IPS-18c (cell line): ENCODE data around the gene COG6.

Source experiments
- H3K4me3 ChIP-seq: 2 replicates; pipeline ENCODE4 v1.7.0; 2013; ENCODE audit warnings: low read depth, mild to moderate bottlenecking, low read length, moderate library complexity; ENCODE audit not compliant: insufficient read depth
- H3K9me3 ChIP-seq: one replicate; pipeline ENCODE4 v1.6.1; 2013; ENCODE audit warnings: mild to moderate bottlenecking, low read length, moderate library complexity; ENCODE audit not compliant: control insufficient read depth, insufficient read depth

COG6 gene

DNA sequence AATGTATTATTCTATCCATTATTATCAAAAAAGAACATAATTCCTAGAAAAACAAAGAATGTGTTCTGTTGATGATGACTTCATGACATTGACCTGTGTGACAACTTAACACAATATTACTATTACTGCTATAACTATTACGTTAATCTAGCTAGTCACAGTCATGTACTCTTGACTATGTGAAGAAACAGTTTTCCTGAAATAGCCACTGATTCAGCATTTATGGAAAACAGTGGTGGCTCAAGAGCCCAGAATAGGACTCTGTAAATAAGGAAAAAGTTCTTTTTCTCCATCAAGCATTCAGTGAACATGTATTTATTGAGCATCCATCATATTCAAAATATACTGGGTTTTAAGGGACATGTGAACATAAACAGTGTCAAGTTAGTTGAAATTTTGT is 93.5 kb downstream of the COG6 start:
- Histone ChIP-seq H3K9me3 (no peaks in the 10 kb centered on the region), H3K4me3 (no peak overlapping the region)

DNA sequence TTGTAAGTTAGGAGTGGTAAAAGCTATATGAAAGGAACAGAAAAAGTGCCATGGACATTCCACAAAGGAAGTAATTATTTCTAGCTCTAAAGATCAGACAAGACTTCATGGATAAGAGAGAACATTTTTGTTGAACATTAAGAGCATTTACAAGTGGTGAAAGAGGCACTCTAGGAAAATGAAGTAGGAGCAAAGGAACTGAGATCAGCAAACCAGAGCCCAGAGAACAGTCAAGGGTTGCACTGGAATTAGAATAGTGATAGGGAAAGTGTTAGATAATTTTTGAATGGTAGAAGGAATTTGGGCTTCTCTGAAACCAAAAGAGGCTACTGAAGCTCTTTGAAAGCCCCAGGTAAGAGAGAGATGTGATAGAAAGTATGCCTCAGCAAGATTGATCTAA is 94.1 kb downstream of the COG6 start:
- Histone ChIP-seq H3K9me3 (no peaks in the 10 kb centered on the region), H3K4me3 (no peak overlapping the region)

DNA sequence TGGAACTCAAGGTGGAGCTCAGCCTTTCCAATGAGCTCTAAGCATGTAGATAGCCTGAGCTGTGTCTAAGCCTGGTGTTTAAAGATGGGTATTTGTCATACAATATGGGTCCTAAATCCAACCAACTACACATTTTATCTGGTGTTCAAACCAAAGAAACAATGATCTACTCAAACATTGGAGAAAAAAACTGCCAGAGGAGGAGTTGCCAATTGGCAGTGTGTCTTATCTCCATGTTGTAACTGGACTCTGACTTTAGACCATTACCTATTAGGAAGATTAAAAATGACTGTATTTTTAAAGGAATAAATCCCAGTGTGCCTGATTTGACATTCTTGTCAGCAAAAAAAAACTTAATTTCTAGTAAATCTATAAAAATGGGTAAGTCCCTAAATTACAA is 96.3 kb downstream of the COG6 start:
- Histone ChIP-seq H3K9me3 (no peaks in the 10 kb centered on the region), H3K4me3 (no peak overlapping the region)

DNA sequence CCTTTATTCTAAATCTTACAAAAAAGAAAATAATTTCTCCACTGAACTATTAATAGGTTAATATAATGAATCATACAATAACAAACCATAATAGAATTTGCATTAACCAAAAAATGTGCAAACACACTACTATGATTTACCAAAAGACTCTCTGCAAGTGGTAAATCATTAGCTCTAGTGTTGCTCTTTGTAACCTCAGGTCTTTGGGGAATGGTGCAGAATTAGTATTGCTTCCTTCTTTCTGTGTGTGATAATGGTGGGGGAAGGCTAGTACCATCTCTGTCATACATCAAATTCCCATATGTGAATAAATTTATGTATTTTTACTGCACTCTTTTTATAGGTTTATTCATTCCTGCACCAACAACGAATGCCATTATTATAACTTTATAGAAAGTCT is 105.1 kb downstream of the COG6 start:
- H3K9me3 ChIP-seq = no peaks in the 10 kb centered on the region
- H3K4me3 ChIP-seq = no peak overlapping the region

DNA sequence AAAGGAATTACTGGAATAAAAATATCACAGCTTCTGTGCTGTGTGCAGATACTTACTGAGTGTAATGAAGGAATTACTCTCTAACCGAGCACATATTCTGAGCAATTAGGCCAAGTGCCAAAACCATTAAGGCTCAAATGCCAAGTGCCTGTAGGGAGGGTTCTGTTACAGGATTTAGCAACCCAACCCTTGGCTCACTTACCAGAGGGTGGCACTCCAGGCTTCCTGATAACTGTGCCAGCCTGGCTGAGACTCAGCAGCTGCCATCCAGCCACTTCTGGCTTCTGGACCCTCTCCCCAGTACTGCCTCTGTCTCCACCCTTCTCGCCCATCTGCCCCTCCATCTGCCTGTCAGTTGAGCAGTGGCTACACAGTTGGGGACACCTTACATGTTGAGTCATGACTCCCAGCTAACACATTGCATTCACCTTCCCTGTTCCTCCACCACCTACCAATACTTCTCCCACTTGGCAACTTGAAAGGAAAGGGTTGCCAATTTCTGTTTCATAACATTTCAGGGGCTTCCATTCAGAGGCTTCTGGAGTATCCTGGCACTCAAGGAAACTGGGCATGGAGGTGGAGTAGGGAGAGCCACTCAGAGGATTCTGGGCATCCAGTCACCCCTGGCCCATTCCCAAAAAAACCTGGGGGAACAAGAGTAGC is 110.5 kb downstream of the COG6 start:
- Histone ChIP-seq H3K4me3 (no peak overlapping the region), H3K9me3 (no peaks in the 10 kb centered on the region)

DNA sequence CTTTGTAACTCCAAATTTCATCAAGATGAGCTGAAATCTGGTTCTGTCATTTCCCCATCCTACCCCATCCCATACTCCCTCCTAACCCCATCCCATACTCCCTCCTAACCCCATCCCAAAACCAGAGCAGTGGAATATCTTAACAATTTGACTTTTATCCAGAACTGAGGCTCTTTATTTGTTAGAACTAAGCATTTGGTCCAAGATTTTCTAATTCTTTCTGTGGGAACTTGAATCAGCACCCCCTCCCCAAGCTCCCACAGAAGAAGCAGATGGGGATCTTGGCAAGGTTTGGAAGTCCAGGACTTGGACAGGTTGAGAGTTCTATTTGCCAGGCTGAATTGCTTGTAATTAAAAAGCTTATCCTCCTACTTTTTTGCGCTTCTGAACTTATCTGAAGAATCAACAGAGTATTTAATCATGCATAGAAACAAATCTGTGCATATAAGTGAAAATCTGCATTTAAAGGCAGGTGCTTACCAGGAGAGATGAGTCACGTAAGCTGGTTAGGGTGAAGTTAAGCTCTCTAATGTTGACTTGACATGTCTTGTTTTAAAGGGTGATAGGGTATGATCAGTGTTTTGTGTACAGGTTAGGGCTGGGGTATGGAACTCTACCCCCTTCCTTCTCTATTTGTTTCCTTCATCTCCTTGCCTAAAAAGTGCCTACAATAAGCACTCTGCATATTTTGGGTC is 111.1 kb downstream of the COG6 start:
- H3K4me3 ChIP-seq = no peak overlapping the region

DNA sequence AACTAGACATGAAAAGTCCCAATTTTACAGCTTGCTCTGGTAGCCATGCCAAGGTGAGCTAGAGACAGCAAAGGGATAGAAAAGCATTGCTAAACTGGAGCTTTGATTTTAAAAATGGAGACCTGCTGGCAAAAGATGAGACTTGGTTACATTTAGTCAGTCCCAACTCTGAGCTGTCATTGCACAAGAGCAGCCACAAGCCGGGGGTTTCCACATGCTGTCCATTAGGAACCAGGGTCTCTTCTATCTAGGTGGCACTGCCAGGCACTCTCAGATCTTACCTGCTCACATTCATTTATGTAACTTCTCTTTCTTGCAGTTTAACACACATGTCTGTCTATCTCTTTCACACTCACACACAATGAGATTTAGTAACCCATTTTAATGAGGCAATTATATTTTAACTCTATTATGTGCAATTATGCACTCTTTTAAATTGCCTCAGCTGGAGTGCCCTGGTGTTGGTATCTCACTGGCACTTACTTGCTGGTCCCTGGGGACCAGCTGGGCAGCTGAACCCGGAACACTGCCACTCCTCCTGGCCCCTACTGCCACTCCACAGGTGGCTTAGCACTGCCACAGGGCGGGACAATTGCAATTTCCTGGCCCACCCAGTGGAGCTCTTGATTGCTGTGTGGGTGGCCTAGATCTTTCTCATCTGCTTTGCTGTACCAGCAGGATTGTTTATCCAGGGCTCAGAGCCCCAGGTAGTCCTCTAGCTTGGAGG is 112.5 kb downstream of the COG6 start:
- Histone ChIP-seq H3K9me3 (peaks cover 2% of the 10 kb centered on the region), H3K4me3 (no peak overlapping the region)

More for the DNA sequence above, 111.1 kb downstream of the COG6 start:
- H3K9me3 ChIP-seq = no peaks in the 10 kb centered on the region

DNA sequence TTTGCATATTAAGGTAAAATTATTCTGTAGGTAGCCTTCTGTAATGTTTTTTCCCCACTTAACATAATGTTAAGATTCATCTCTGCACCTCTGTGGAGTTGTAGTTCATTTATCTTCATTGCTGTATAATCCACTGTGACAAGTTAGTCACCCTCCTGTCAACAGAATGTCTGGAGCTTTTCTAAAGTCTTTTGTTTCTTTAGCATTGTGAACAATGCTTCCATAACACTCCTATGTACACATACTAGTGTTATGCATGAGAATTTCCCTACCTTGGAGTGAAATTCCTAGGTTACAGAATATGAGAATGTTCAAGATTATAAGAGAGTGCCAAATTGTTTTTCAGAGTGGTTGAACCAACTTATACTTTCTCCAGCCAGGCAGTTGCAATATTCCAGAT is 113.5 kb downstream of the COG6 start:
- Histone ChIP-seq H3K4me3 (no peak overlapping the region), H3K9me3 (peaks cover 2% of the 10 kb centered on the region)

DNA sequence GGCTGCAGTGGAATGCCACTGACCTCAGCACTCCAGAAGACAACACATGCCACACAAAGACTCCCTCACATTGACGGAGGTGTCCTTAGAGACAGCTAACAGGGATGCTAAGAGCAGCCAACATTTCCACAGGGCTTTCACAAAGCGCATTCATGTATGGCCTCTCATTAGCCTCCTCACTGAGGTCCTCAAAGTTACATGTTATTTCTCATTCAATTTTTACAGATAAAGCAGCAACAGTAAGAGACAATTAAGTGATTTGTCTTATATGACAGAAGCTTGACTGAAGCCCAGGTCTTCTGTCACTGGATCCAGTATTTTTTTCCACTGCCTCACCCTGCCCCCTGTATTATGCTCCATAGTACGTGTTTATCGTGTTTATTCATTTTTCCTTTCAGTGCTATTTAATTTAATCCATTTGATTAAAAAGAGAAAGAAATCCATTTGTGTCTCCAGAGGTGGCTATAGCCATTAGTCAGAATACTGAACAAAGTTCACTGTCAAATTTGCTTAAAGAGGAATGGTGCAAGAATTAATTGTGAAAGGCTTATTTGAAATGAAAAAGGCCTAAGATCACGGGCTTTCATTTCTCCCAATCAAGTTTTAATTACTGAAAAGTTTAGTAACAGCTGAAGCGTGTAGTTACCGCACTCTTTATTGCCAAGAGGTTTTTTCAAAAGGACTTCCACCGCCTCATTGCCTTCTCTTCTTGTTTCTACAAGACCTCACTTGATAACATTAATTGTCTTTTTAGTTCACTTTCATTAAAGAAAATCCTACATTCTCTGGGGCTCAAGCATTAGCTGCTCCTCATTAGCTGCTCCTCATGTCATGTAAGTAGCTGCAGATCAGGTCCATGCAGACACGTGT is 115.0 kb downstream of the COG6 start:
- Histone ChIP-seq H3K9me3 (peaks cover 2% of the 10 kb centered on the region), H3K4me3 (no peak overlapping the region; the same call in 1 of the 2 replicates)

DNA sequence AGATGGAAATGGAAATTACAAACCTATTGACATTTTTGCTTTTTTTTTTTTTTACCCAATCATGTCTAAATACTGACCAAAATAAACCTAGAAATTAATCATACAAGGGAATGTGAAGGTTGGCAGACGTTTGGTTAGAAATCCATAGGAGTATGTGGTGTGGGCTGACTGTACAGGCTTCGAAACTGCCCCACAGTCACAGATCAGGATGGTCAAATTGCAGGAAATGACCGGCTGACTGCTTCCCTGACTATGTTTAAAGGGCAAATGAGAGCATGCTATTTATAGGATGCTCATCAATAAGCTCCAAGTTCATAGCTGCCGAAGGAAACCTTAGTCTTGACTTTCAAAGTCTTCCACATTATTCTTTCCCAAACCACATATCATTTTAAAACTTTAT is 118.4 kb downstream of the COG6 start:
- peaks cover 2% of the 10 kb centered on the region for H3K9me3 ChIP-seq

DNA sequence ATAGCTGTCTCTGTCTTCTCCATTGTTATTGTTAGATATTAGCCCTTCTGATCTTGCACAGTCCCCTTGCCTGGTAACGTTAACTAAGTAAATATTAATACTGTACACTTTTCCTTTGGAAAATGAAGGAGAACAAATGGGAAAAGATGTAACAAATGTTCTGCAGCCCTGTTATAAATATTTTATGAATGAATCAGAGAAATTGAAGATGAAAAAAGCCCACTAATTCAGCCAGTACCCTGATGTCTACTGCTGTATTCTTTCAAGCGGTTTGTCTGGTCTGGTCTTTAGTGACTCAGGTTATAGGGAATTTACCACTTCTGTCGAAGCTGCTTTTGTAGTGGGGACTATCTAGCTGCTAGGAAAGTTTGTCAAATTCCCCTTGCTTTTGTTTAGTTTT is 121.0 kb downstream of the COG6 start:
- Histone ChIP-seq H3K9me3 (peaks cover 2% of the 10 kb centered on the region), H3K4me3 (no peak overlapping the region)

More for the DNA sequence above, 118.4 kb downstream of the COG6 start:
- H3K4me3 ChIP-seq = no peak overlapping the region

DNA sequence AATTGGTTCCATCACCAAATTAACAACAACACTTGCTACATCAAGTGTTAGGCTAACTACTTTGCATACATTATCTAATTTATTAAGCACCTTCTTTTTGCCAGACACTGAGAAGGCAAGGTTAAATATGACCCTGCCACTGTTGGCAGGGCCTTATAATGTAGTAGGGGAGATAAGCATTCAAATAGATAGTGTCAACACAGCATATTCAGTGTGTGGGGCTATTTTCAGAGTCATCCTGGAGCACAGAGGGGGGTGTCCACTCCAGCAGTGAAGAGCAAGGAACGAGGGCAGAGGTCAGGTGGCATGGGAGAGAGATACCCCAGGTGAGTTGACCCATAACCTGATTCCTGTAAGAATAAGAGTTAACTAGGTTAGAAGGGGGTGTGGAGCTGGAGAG is 121.6 kb downstream of the COG6 start:
- Histone ChIP-seq H3K9me3 (peaks cover 2% of the 10 kb centered on the region), H3K4me3 (no peak overlapping the region)

DNA sequence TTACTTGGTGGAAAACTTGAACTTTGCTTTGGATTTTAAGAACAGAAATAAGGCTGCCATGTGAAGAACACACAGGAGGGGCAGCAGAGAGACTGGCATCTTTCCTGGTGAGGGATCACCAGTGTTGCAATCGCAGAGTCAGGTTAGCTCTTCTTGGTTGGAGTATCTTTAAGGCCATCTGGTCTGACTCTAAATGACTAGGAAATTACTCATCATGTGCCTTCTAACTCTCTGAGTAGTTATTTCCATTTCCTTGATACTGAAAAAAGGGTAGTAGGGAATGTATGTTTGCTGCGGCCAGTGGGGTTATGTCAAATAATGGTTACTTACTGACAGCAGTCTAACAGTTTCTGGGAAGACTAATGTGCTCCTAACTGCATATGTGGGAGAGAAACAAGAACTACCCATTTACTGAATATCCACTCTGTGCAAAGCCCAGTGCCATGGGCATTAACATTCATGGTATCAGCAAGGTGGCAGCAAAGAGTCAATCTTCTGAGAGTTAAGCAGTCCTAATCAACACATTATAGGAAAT is 122.1 kb downstream of the COG6 start:
- Histone ChIP-seq H3K4me3 (no peak overlapping the region), H3K9me3 (no peaks in the 10 kb centered on the region)

DNA sequence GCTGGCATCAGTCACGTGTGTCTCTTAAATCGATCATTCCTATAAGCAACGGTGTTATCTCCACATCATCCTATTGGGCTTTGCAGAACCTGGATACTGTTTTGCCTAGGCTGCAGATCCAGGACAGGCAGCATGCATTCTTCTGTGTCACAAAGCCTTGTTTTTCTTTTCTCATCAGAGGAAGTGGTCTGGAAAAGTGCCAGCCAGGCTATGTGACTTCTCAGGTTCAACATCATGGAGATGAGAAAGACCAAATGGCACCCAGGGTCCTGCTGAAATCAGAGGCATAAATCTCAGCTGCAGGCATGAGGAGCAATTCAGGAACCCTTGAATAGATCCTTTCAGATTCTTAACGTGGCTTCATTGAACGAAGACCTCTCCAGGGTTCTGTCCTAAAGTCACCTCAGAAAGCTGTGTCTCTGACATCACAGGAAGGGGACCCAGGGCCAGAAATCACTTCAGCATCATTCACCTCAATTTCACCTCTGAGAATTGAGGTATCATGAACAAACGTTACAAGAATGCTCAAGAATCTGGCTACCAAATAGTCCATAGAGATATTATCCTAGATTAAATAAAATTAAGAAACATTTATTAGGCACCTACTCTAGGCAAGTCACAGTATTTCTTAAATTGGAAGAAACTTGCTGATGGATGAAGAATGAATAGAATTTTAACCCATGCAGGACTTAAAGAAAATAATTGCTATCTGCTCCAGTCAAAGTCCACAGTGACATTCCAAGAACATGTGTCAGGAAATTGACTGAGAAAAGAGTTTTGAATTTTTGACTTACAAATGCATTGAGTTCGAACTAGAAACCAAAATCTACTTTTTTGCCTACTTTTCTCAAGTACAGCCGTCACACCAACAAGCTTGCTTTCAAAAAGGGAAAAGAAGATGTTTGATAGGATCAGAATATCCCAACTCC is 124.1 kb downstream of the COG6 start:
- Histone ChIP-seq H3K9me3 (no peaks in the 10 kb centered on the region), H3K4me3 (no peak overlapping the region)

DNA sequence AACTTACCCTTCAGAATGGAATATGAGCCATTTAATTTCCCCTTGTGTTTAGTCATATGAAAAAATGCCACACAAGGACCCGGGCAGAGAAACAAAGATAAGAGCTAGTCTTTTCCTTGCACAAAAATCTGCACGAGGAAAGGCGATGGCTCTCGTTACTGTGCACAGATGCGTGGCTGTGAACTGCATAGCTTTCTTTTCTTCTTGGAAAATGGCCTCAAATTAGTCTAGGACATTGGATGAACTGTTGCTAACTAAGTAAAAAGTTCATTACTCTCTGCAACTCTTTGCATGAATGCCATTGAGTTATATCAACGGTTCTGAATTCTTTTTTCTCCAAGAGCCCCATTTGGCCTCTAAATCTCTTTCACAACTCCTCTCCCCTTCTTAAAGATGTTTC is 125.2 kb downstream of the COG6 start:
- Histone ChIP-seq H3K4me3 (no peak overlapping the region), H3K9me3 (no peaks in the 10 kb centered on the region)

DNA sequence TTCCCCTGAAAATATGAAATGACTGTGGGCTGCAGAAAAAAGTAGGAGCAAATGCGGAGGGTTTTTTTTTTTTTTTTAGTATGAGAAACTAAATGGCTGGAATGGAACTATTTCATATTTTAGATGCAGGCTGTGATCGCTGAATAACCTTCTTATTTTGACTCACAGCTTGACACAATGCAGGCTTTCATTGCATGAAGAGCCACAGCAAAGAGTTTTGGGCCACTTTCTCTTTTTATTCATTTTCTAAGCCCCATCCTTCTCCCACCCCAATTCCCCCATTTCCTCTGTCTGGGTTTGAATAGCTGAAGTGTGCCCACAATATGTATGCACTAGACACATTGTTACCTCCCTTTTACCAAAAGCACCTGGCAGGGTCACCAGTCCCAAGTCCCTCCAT is 125.9 kb downstream of the COG6 start:
- H3K9me3 ChIP-seq = no peaks in the 10 kb centered on the region
- H3K4me3 ChIP-seq = no peak overlapping the region
